HEK293 (cell line): Measurements from ENCODE around the gene TM7SF3.

ENCODE experiments used
- EGR2 ChIP-seq: fragments of 450-650 bp; formaldehyde crosslinking; IDR thresholded peaks from 2 replicates; pipeline ENCODE4 v1.5.1; 2016; ENCODE audit warnings: low read depth, missing biosample characterization, missing genetic modification characterization
- HOXA7 ChIP-seq: sonication (generic); formaldehyde crosslinking; IDR thresholded peaks from 2 replicates; pipeline ENCODE4 v1.8.1; 2022; ENCODE audit warnings: missing genetic modification reagents, borderline replicate concordance
- MYNN ChIP-seq: fragments of 450-650 bp; formaldehyde crosslinking; IDR thresholded peaks from 2 replicates; pipeline ENCODE4 v1.5.1; 2016; ENCODE audit warnings: missing biosample characterization, missing genetic modification characterization, borderline replicate concordance
- MZF1 ChIP-seq: fragments of 450-650 bp; formaldehyde crosslinking; IDR thresholded peaks from 2 replicates; pipeline ENCODE4 v1.5.1; 2017; ENCODE audit warnings: missing biosample characterization, missing genetic modification characterization, borderline replicate concordance
- YY2 ChIP-seq: fragments of 450-650 bp; formaldehyde crosslinking; IDR thresholded peaks from 2 replicates; pipeline ENCODE4 v1.5.1; 2016; ENCODE audit warnings: missing biosample characterization, missing genetic modification characterization
- ZEB2 ChIP-seq: fragments of 450-650 bp; formaldehyde crosslinking; IDR thresholded peaks from 2 replicates; pipeline ENCODE4 v1.5.1; 2016; ENCODE audit warnings: missing biosample characterization, missing genetic modification characterization
- ZFP37 ChIP-seq: fragments of 450-650 bp; formaldehyde crosslinking; IDR thresholded peaks from 2 replicates; pipeline ENCODE4 v1.5.1; 2016; ENCODE audit warnings: missing biosample characterization, missing genetic modification characterization
- ZNF138 ChIP-seq: fragments of 450-650 bp; formaldehyde crosslinking; IDR thresholded peaks from 2 replicates; pipeline ENCODE4 v1.5.1; 2016; ENCODE audit warnings: missing biosample characterization, missing genetic modification characterization, borderline replicate concordance
- ZNF140 ChIP-seq: fragments of 450-650 bp; formaldehyde crosslinking; IDR thresholded peaks from 2 replicates; pipeline ENCODE4 v1.5.1; 2016; ENCODE audit warnings: missing biosample characterization, missing genetic modification characterization
- ZNF157 ChIP-seq: fragments of 450-650 bp; formaldehyde crosslinking; IDR thresholded peaks from 2 replicates; pipeline ENCODE4 v1.5.1; 2016; ENCODE audit warnings: missing biosample characterization, missing genetic modification characterization
- ZNF184 ChIP-seq: fragments of 450-650 bp; IDR thresholded peaks from 2 replicates; pipeline ENCODE4 v1.5.1; 2018; ENCODE audit warnings: missing biosample characterization, mild to moderate bottlenecking, missing genetic modification characterization
- ZNF223 ChIP-seq: fragments of 450-650 bp; formaldehyde crosslinking; IDR thresholded peaks from 2 replicates; pipeline ENCODE4 v1.5.1; 2016; ENCODE audit warnings: missing biosample characterization, missing genetic modification characterization
- ZNF48 ChIP-seq: fragments of 450-650 bp; formaldehyde crosslinking; IDR thresholded peaks from 2 replicates; pipeline ENCODE4 v1.5.1; 2016; ENCODE audit warnings: missing biosample characterization, missing genetic modification characterization
- ZNF521 ChIP-seq: fragments of 450-650 bp; formaldehyde crosslinking; IDR thresholded peaks from 2 replicates; pipeline ENCODE4 v1.5.1; 2017; ENCODE audit warnings: missing biosample characterization, mild to moderate bottlenecking, missing genetic modification characterization
- ZNF548 ChIP-seq: fragments of 450-650 bp; formaldehyde crosslinking; IDR thresholded peaks from 2 replicates; pipeline ENCODE4 v1.5.1; 2016; ENCODE audit warnings: missing biosample characterization, missing genetic modification characterization
- ZNF555 ChIP-seq: fragments of 450-650 bp; formaldehyde crosslinking; conservative IDR thresholded peaks from 2 replicates; pipeline ENCODE4 v1.5.1; 2017; ENCODE audit warnings: missing biosample characterization, mild to moderate bottlenecking, missing genetic modification characterization, inconsistent platforms
- ZNF558 ChIP-seq: fragments of 450-650 bp; formaldehyde crosslinking; IDR thresholded peaks from 2 replicates; pipeline ENCODE4 v1.5.1; 2016; ENCODE audit warnings: missing biosample characterization, missing genetic modification characterization
- ZNF560 ChIP-seq: fragments of 450-650 bp; formaldehyde crosslinking; IDR thresholded peaks from 2 replicates; pipeline ENCODE4 v1.5.1; 2017; ENCODE audit warnings: missing biosample characterization, missing genetic modification characterization, borderline replicate concordance
- ZNF664 ChIP-seq: fragments of 450-650 bp; formaldehyde crosslinking; IDR thresholded peaks from 2 replicates; pipeline ENCODE4 v1.5.1; 2016; ENCODE audit warnings: missing biosample characterization, missing genetic modification characterization
- ZNF792 ChIP-seq: fragments of 450-650 bp; formaldehyde crosslinking; IDR thresholded peaks from 2 replicates; pipeline ENCODE4 v1.5.1; 2016; ENCODE audit warnings: missing biosample characterization, missing genetic modification characterization
- ZSCAN16 ChIP-seq: fragments of 450-650 bp; formaldehyde crosslinking; IDR thresholded peaks from 2 replicates; pipeline ENCODE4 v1.5.1; 2016; ENCODE audit warnings: missing biosample characterization, missing genetic modification characterization
- TF ChIP-seq, protein P1 (sequence below): fragments of 450-650 bp; formaldehyde crosslinking; IDR thresholded peaks from 2 replicates; pipeline ENCODE4 v1.5.1; 2016; ENCODE audit warnings: missing biosample characterization, missing genetic modification characterization
- TF ChIP-seq, protein P2 (sequence below): fragments of 450-650 bp; formaldehyde crosslinking; IDR thresholded peaks from 2 replicates; pipeline ENCODE4 v1.5.1; 2016; ENCODE audit warnings: missing biosample characterization, missing genetic modification characterization
- TF ChIP-seq, protein P3 (sequence below): fragments of 450-650 bp; formaldehyde crosslinking; IDR thresholded peaks from 2 replicates; pipeline ENCODE4; 2016; ENCODE audit warnings: missing biosample characterization, missing genetic modification characterization
- TF ChIP-seq, protein P4 (sequence below): fragments of 450-650 bp; IDR thresholded peaks from 2 replicates; pipeline ENCODE4 v1.5.1; 2018; ENCODE audit warnings: missing biosample characterization, mild to moderate bottlenecking, missing genetic modification characterization
- TF ChIP-seq, protein P5 (sequence below): fragments of 450-650 bp; formaldehyde crosslinking; IDR thresholded peaks from 2 replicates; pipeline ENCODE4 v1.5.1; 2016; ENCODE audit warnings: missing biosample characterization, missing genetic modification characterization, borderline replicate concordance

Gene TM7SF3

DNA sequence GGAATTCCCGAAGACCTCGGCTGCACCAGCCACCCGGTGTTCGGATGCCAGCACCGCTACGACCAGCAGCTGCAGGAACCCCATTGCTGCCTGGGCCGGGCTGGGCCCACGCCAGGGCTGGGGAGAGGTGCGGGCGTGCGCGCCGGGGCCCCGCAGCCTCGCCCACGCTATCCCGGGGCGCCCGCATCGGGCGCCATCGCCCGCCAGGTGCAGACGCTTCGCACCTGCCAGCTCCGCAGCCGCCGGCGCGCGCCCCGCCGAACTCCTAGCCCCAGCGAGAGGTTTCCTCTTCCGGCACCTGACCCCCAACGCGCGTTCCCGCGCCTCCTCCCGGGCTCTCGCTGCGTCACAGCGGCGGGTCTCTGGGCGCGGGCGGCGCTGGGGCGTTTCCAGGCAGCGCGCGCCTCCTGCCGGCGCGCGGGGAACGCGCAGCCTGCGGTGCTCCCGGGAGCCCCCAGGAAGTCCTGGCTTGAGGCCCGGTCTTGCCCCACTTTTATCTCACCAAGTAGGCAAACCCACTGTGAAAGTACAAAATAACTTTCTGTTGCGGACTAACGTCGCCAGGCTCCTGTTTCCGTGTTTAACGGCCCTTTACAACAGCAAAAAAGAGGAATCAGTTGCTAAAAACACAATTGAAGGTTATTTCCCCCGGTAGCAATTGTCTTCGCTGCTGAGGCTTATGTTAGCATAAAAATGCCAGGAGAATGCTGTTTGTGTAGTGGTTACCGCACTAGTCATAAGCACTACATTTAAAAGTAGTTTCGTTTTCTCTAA, at the start of gene TM7SF3 (continued):
- TF ChIP-seq, protein P1, sequence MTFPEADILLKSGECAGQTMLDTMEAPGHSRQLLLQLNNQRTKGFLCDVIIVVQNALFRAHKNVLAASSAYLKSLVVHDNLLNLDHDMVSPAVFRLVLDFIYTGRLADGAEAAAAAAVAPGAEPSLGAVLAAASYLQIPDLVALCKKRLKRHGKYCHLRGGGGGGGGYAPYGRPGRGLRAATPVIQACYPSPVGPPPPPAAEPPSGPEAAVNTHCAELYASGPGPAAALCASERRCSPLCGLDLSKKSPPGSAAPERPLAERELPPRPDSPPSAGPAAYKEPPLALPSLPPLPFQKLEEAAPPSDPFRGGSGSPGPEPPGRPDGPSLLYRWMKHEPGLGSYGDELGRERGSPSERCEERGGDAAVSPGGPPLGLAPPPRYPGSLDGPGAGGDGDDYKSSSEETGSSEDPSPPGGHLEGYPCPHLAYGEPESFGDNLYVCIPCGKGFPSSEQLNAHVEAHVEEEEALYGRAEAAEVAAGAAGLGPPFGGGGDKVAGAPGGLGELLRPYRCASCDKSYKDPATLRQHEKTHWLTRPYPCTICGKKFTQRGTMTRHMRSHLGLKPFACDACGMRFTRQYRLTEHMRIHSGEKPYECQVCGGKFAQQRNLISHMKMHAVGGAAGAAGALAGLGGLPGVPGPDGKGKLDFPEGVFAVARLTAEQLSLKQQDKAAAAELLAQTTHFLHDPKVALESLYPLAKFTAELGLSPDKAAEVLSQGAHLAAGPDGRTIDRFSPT (tag by site-specific recombination), result no peak
- TF ChIP-seq, protein P2, sequence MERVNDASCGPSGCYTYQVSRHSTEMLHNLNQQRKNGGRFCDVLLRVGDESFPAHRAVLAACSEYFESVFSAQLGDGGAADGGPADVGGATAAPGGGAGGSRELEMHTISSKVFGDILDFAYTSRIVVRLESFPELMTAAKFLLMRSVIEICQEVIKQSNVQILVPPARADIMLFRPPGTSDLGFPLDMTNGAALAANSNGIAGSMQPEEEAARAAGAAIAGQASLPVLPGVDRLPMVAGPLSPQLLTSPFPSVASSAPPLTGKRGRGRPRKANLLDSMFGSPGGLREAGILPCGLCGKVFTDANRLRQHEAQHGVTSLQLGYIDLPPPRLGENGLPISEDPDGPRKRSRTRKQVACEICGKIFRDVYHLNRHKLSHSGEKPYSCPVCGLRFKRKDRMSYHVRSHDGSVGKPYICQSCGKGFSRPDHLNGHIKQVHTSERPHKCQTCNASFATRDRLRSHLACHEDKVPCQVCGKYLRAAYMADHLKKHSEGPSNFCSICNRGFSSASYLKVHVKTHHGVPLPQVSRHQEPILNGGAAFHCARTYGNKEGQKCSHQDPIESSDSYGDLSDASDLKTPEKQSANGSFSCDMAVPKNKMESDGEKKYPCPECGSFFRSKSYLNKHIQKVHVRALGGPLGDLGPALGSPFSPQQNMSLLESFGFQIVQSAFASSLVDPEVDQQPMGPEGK (tag by site-specific recombination), result peak; percentile 61; the same call in 1 of the 2 replicates
- TF ChIP-seq ZNF558 (tag by site-specific recombination) (0 out of 2 replicates have a peak, but pooled peaks have one; percentile 46), ZFP37 (no peak), ZNF548 (tag by site-specific recombination) (no peak), ZNF157 (tag by site-specific recombination) (no peak), ZNF140 (tag by site-specific recombination) (no peak), ZNF560 (no peak), ZNF792 (tag by site-specific recombination) (no peak), MYNN (tag by site-specific recombination) (no peak), ZNF184 (tag by site-specific recombination) (no peak; the same call in 1 of the 2 replicates), ZNF521 (tag by site-specific recombination) (no peak), MZF1 (tag by site-specific recombination) (no peak), ZSCAN16 (no peak), EGR2 (0 out of 2 replicates have a peak, but pooled peaks have one; percentile 18), ZNF48 (tag by site-specific recombination) (no peak), ZNF555 (no peak), ZNF223 (tag by site-specific recombination) (no peak), YY2 (tag by site-specific recombination) (no peak), ZEB2 (tag by site-specific recombination) (peak; percentile 60), ZNF138 (tag by site-specific recombination) (no peak), ZNF664 (tag by site-specific recombination) (no peak), HOXA7 (no peak)
- TF ChIP-seq, protein P3, sequence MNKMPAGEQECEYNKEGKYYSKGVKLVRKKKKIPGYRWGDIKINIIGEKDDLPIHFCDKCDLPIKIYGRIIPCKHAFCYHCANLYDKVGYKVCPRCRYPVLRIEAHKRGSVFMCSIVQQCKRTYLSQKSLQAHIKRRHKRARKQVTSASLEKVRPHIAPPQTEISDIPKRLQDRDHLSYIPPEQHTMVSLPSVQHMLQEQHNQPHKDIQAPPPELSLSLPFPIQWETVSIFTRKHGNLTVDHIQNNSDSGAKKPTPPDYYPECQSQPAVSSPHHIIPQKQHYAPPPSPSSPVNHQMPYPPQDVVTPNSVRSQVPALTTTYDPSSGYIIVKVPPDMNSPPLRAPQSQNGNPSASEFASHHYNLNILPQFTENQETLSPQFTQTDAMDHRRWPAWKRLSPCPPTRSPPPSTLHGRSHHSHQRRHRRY (tag by site-specific recombination), result no peak
- TF ChIP-seq, protein P4, sequence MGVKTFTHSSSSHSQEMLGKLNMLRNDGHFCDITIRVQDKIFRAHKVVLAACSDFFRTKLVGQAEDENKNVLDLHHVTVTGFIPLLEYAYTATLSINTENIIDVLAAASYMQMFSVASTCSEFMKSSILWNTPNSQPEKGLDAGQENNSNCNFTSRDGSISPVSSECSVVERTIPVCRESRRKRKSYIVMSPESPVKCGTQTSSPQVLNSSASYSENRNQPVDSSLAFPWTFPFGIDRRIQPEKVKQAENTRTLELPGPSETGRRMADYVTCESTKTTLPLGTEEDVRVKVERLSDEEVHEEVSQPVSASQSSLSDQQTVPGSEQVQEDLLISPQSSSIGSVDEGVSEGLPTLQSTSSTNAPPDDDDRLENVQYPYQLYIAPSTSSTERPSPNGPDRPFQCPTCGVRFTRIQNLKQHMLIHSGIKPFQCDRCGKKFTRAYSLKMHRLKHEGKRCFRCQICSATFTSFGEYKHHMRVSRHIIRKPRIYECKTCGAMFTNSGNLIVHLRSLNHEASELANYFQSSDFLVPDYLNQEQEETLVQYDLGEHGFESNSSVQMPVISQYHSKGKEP (tag by site-specific recombination), result peak; percentile 59; the same call in 1 of the 2 replicates
- TF ChIP-seq, protein P5, sequence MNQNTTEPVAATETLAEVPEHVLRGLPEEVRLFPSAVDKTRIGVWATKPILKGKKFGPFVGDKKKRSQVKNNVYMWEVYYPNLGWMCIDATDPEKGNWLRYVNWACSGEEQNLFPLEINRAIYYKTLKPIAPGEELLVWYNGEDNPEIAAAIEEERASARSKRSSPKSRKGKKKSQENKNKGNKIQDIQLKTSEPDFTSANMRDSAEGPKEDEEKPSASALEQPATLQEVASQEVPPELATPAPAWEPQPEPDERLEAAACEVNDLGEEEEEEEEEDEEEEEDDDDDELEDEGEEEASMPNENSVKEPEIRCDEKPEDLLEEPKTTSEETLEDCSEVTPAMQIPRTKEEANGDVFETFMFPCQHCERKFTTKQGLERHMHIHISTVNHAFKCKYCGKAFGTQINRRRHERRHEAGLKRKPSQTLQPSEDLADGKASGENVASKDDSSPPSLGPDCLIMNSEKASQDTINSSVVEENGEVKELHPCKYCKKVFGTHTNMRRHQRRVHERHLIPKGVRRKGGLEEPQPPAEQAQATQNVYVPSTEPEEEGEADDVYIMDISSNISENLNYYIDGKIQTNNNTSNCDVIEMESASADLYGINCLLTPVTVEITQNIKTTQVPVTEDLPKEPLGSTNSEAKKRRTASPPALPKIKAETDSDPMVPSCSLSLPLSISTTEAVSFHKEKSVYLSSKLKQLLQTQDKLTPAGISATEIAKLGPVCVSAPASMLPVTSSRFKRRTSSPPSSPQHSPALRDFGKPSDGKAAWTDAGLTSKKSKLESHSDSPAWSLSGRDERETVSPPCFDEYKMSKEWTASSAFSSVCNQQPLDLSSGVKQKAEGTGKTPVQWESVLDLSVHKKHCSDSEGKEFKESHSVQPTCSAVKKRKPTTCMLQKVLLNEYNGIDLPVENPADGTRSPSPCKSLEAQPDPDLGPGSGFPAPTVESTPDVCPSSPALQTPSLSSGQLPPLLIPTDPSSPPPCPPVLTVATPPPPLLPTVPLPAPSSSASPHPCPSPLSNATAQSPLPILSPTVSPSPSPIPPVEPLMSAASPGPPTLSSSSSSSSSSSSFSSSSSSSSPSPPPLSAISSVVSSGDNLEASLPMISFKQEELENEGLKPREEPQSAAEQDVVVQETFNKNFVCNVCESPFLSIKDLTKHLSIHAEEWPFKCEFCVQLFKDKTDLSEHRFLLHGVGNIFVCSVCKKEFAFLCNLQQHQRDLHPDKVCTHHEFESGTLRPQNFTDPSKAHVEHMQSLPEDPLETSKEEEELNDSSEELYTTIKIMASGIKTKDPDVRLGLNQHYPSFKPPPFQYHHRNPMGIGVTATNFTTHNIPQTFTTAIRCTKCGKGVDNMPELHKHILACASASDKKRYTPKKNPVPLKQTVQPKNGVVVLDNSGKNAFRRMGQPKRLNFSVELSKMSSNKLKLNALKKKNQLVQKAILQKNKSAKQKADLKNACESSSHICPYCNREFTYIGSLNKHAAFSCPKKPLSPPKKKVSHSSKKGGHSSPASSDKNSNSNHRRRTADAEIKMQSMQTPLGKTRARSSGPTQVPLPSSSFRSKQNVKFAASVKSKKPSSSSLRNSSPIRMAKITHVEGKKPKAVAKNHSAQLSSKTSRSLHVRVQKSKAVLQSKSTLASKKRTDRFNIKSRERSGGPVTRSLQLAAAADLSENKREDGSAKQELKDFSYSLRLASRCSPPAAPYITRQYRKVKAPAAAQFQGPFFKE (tag by site-specific recombination), result no peak
